Ovary (tissue), 9 donors: ENCODE data around the gene TPD52L1. TPM values are rescaled to one million over a fixed set of nuclear protein-coding genes. Genes with fewer than 3 reads are reported as not detected.
A peak's percentile ranks its signal among the peaks of the same experiment; 100 is the strongest.

Experiments used
- DNase-seq, 5 donors: peaks; one replicate each; pipeline ENCODE4 v3.0.0-alpha.2; 2019 to 2020
- H3K27ac ChIP-seq, 2 donors: fragments of 200-600 bp; one replicate each; pipeline versions ENCODE4 v1.5.1 to v1.8.0; 2019 to 2022
- H3K27me3 ChIP-seq: fragments of 200-600 bp; one replicate; pipeline ENCODE4 v1.8.0; 2022
- H3K36me3 ChIP-seq: fragments of 200-600 bp; sonication (generic); one replicate; pipeline ENCODE4 v1.5.1; 2019
- H3K4me1 ChIP-seq: one replicate; pipeline ENCODE4 v1.8.1; 2013; ENCODE audit warnings: mild to moderate bottlenecking, moderate library complexity; ENCODE audit not compliant: insufficient read depth
- H3K4me3 ChIP-seq: fragments of 200-600 bp; sonication (generic); one replicate; pipeline ENCODE4 v1.5.1; 2017
- H3K9me3 ChIP-seq, 2 donors: fragments of 200-600 bp in 1 of 2; sonication (generic) in 1 of 2; one replicate each; pipeline versions ENCODE4 v1.5.1 to v1.8.1; 2013 to 2019; ENCODE audit warnings: mild to moderate bottlenecking in 1 of 2, moderate library complexity in 1 of 2
- CTCF ChIP-seq, 3 donors: fragments of 450-650 bp in 2 of 3; fragments of 200-600 bp in 1 of 3; IDR thresholded peaks; one replicate each; pipeline versions ENCODE4 v1.5.1 to v1.8.0; 2016 to 2022; ENCODE audit warnings: antibody characterized with exemption in 3 of 3, mild to moderate bottlenecking in 1 of 3
- EP300 ChIP-seq: sonication (generic); formaldehyde crosslinking; IDR thresholded peaks from one replicate; pipeline ENCODE4 v1.6.1; 2017; ENCODE audit warnings: antibody characterized with exemption
- POLR2A ChIP-seq: fragments of 450-650 bp; IDR thresholded peaks from one replicate; pipeline ENCODE4 v1.6.1; 2017; ENCODE audit warnings: antibody characterized with exemption, mild to moderate bottlenecking, moderate library complexity
- WGBS, 3 donors: extraction: QIAGEN DNeasy Blood & Tissue Kit in 1 of 3; methylation state at CpG; one replicate each; pipeline versions ENCODE4 v1.1.5 to v1.1.7; 2013 to 2017; 5-methylcytosine and 5-hydroxymethylcytosine counted together
- intact Hi-C, 4 donors: fragments of 100-400 bp; cut with DNase I; formaldehyde crosslinking; loops; one replicate each; pipeline versions ENCODE4 v1.11.0 to v1.15.1; 2022 to 2023
- polyA plus RNA-seq, 2 donors: library from polyadenylated mRNA; stranded (reverse); fragments of 200-250 nt in 1 of 2; fragments of 350-450 nt in 1 of 2; fragmentation: Illumina TruSeq in 1 of 2; extraction: RNeasy Lipid Tissue Mini Kit (QIAGEN cat#74804) in 1 of 2; gene quantifications; one replicate each; pipeline ENCODE4 v1.2.3, GENCODE V29; 2013 to 2014
- total RNA-seq, 7 donors: library from RNA; depleted of rRNA in 2 of 7; stranded (reverse); fragments of >200 nt in 2 of 7; fragmentation: NEBNext Ultra II Directional in 3 of 7; extraction: Animal tissue kit (Norgen Biotek cat#: 25700) in 3 of 7; gene quantifications; one replicate each; pipeline versions ENCODE4 v1.1.0 to v1.2.4, GENCODE V29; 2016 to 2023
- donor health status: DM: no; HTN: no; CAD: no; lungs with moderate emphysema.
- donor health status: DM: no; HTN: no; CAD: no.
- donor health status: Bipolar disorder and iron deficiency.
- donor health status: DM: yes; HTN: yes; CAD: no.
- donor health status: DM: no; HTN: no; CAD: no.
- donor health status: DM: yes; HTN: yes; CAD: no.

Gene TPD52L1
- total and polyA plus RNA-seq, 9 donors, result 14.4 to 154 (median 27.4) TPM

- H3K27ac ChIP-seq, result peak overlapping the region; percentile 16 to 40
- DNase-seq, result peak; percentile 32 to 55 (median 46)
- TF ChIP-seq EP300 (no peak), CTCF (IDR thresholded peaks at IDR 0.05) (no peak), POLR2A (no peak)
Observed at GRCh38 chr6:125154118-125154760, 666 bp downstream of the TPD52L1 start.

GRCh38 chr6:125154761-125155135 lies 1.2 kb downstream of the TPD52L1 start:
- WGBS, 3 donors, result 87 to 92% (median 90%) methylated on average over 14 of the region's 14 CpGs
- Histone ChIP-seq H3K9me3 (no peaks in the 10 kb centered on the region), H3K4me3 (no peak overlapping the region), H3K27me3 (no peaks in the 10 kb centered on the region), H3K27ac (peak overlapping the region in 1 of 2 donors; percentile 40), H3K36me3 (no peaks in the 10 kb centered on the region), H3K4me1 (peaks cover 3% of the 10 kb centered on the region)
- DNase-seq, result peak in 2 of 5 donors; percentile 18 to 35
- intact Hi-C loops, result loop anchor here (5.0 to 10.0 kb wide), 4 partner anchors 148 to 590 kb away; partner anchors contain the start of genes HDDC2 (in 3 of the 4) and HEY2 (in 1 of the 4)
- TF ChIP-seq CTCF (IDR thresholded peaks at IDR 0.05) (no peak), EP300 (no peak), POLR2A (no peak)

More at GRCh38 chr6:125154118-125154760, 666 bp downstream of the TPD52L1 start:
- Histone ChIP-seq H3K9me3 (no peaks in the 10 kb centered on the region), H3K4me3 (peak overlapping the region; percentile 52), H3K27me3 (no peaks in the 10 kb centered on the region), H3K4me1 (peaks cover 3% of the 10 kb centered on the region), H3K36me3 (no peaks in the 10 kb centered on the region)
- intact Hi-C loops, result loop anchor here (5.0 to 10.0 kb wide), 4 partner anchors 148 to 591 kb away; partner anchors contain the start of genes HDDC2 (in 3 of the 4) and HEY2 (in 1 of the 4)
- WGBS, 3 donors, result 4 to 10% (median 8%) methylated on average over 32 to 50 of the region's 50 CpGs

- DNase-seq, result no peak
- Histone ChIP-seq H3K4me1 (peaks cover 3% of the 10 kb centered on the region), H3K27ac (no peak overlapping the region), H3K4me3 (no peak overlapping the region), H3K9me3 (no peaks in the 10 kb centered on the region), H3K36me3 (no peaks in the 10 kb centered on the region), H3K27me3 (no peaks in the 10 kb centered on the region)
- TF ChIP-seq EP300 (no peak), CTCF (IDR thresholded peaks at IDR 0.05) (no peak), POLR2A (no peak)
- WGBS, 3 donors, result 91 to 97% (median 97%) methylated on average over 2 of the region's 2 CpGs
- intact Hi-C loops, result loop anchor here in 3 of 4 donors (10.0 kb wide), 2 partner anchors 149 to 589 kb away; partner anchors contain the start of genes HDDC2 (in 2 of the 3) and HEY2 (in 1 of the 3)
Observed at GRCh38 chr6:125155344-125155743, 1.8 kb downstream of the TPD52L1 start.

GRCh38 chr6:125156496-125156895 lies 2.9 kb downstream of the TPD52L1 start:
- H3K36me3 ChIP-seq, result no peaks in the 10 kb centered on the region
- no peaks in the 10 kb centered on the region for H3K9me3 ChIP-seq
- TF ChIP-seq EP300 (no peak), POLR2A (no peak), CTCF (IDR thresholded peaks at IDR 0.05) (no peak)
- no peaks in the 10 kb centered on the region for H3K27me3 ChIP-seq
- intact Hi-C loops, result loop anchor here in 3 of 4 donors (10.0 kb wide), 2 partner anchors 148 to 588 kb away; partner anchors contain the start of genes HDDC2 (in 2 of the 3) and HEY2 (in 1 of the 3)
- peaks cover 3% of the 10 kb centered on the region for H3K4me1 ChIP-seq
- H3K27ac ChIP-seq, result no peak overlapping the region
- H3K4me3 ChIP-seq, result no peak overlapping the region
- no peak for DNase-seq
- WGBS, 3 donors, result 58 to 80% (median 73%) methylated on average over 4 of the region's 4 CpGs
